HG03342 (cell line): ENCODE data around the gene SLC1A2.

Experiments
- ATAC-seq: cut with Tn5 transposase; IDR thresholded peaks from one replicate; pipeline ENCODE4 v1.9.1; 2021; ENCODE audit warnings: mild to moderate bottlenecking, moderate library complexity; ENCODE audit not compliant: unreplicated experiment

Gene SLC1A2

DNA sequence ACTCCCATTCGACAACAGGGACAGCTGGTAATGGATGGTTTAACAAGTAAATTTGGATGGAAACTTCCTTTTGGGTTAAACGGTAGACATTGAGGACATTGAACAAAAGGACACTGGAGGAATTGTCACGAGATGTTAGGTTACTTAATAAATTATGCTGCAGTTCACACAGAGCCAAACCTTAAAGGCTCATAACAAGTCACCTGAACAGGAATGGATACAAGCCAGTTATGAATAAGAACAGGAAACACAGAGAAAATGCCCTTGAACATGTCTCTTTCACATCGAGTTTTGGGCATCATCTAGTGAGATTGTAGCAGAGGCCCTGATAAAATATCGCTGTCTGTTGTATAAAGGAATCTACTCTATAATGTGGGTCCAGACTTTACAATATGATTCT lies 214.7 kb downstream of the SLC1A2 start:
- no peak for ATAC-seq
